GM19438 (cell line): Measurements from ENCODE around the gene RNFT2.

Source experiments
- ATAC-seq: cut with Tn5 transposase; IDR thresholded peaks from one replicate; pipeline ENCODE4 v1.9.1; 2021; ENCODE audit warnings: low read depth; ENCODE audit not compliant: unreplicated experiment

Gene RNFT2

DNA sequence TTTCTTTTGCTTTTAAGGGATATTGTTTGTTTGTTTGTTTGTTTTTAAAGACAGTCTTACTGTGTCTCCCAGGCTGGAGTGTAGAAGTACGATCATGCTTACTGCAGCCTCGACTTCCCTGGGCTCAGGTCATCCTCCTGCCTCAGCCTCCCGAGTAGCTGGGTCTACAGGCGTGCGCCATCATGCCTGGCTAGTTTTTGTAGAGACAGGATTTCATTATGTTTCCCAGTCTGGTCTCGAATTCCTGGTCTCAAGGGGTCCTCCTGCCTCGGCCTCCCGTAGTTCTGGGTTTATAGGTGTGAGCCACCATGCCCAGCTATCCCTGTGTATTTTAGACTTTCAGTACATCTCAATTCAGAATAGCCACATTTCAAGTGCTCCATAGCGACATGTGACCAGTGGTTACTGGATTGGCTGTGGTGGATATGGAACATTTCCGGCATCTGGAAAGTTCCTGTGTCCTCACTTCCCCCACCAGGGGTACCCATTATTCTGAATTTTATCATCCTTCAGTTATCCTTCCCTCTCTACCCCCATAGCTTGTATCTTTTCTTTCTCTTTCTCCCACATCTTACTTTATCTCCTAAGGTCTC is 82.0 kb downstream of the RNFT2 start:
- no peak for ATAC-seq

DNA sequence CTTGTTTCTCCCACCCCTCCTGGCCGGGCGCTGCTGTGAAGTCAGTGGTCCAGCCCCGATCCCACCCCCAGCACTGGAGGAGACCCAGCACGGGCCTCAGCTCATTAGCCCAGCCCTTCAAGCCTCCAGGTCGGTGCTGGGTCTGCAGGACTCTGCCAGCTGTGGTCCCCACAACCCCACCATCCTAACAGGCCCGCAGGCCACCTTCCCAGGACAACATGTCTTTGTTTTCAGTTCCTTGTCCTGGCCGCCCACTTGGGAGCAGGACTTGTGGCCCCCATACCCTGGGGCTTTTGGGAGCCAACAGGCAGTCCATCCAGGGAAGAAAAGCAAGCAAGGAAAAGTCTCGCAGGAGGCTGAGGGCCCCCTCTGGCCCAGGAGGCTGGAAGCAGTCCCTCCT is 83.2 kb downstream of the RNFT2 start:
- ATAC-seq: no peak

GRCh38 chr12:116827432-116827831 is 89.3 kb downstream of the RNFT2 start:
- ATAC-seq: no peak

DNA sequence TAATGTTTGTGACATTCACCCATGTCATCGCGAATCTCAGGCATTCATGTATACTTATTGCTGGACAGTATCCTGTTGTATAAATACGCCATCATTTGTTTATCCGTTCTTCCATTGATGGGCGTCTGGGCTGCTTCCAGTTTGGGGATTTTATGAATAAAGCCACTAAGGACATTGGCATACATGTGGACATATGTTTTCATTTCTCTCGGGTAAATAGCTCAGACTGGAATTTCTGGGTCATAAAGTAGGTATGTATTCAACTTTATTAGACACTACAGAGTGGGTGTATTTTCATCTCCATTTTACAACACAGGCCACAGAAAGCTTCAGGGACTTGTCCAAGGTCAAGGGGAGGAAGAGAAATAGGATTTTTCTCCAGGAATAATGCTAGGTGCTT is 94.2 kb downstream of the RNFT2 start:
- ATAC-seq: no peak

DNA sequence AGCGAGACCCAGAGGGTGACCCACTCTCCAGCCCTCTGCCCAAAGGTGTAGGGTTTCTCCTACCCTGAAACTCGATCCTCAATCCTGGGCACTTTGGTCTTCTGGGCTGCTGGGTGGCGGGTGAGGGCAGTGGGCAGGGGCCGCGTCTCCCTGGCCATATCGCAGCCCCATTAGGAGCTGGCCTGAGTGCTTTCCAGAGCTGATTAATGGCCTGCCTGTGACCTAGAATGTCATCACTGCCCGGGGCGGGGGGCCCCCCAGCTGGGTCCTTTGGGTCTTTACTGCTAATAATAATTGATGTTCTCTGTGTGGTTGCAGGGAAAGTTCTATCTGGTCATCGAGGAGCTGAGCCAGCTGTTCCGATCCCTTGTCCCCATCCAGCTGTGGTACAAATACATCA is 95.4 kb downstream of the RNFT2 start:
- no peak for ATAC-seq

DNA sequence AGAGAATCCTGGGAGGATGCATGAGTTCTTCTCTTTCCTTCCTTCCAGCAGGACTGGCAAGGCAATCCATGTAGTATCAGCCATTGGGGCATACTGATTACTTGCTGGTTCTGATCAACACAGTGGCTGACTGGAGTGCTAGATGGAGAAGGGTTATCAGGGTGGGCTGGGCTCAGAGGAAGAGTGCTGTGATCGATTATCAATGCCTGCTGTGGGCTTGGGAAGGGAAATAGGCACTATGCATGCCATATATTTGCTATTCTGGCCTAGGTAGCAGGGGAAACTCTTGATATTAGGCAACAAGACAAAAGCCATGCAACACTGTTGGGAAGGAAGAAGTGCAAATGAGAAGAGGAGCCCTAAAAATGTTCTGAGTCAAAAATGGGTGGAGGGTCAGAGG is 97.4 kb downstream of the RNFT2 start:
- no peak for ATAC-seq

DNA sequence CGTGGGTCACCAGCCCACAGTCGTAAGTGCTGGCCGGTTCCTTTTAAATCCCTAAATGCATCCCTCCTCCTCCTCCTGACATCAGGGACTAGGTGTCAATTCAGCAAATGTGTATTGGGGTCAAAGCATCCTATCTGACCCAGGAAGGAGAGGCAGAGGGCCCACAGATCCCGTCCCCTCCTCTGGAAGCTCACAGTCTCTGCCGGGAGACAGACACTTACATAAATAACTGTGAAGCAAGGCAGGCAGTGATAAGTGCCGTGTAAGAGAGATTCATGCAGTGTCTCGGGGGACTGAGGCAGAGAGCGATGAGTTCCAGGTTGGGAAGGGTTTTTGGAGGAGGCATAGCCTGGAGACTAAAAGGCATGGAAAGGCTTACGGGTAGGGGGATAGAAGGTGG is 99.0 kb downstream of the RNFT2 start:
- no peak for ATAC-seq

DNA sequence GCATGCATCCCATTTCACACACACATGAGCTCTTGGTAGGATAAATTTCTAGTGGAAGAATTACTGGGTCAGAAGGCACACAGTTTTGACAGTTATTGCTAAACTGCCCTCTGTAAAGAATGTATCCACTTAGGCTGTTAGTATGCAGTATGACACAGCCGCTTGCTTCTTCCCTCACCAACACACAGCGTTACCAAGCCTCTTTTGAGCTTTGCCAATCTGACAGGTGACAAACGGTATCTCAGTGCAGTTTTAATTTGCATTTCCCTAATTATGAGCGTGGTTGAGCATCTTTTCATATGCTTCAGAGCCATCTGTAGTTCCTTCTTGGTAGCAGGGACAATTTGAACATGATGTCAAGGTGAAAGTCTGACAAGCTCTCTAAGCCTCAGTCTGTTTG is 100.2 kb downstream of the RNFT2 start:
- no peak for ATAC-seq

- no peak for ATAC-seq
Observed at GRCh38 chr12:116839287-116839830, 101.2 kb downstream of the RNFT2 start.

GRCh38 chr12:116843085-116843484 is 105.0 kb downstream of the RNFT2 start:
- no peak for ATAC-seq

GRCh38 chr12:116849216-116849615 is 111.1 kb downstream of the RNFT2 start:
- ATAC-seq: no peak

- ATAC-seq: no peak
Observed at GRCh38 chr12:116852303-116852702, 114.2 kb downstream of the RNFT2 start.

- ATAC-seq: no peak
Observed at GRCh38 chr12:116853507-116853906, 115.4 kb downstream of the RNFT2 start.

- no peak for ATAC-seq
Observed at GRCh38 chr12:116855744-116856470, 117.8 kb downstream of the RNFT2 start.

GRCh38 chr12:116856729-116857128 is 118.6 kb downstream of the RNFT2 start:
- ATAC-seq: no peak

GRCh38 chr12:116859079-116859478 is 121.0 kb downstream of the RNFT2 start:
- ATAC-seq: no peak

DNA sequence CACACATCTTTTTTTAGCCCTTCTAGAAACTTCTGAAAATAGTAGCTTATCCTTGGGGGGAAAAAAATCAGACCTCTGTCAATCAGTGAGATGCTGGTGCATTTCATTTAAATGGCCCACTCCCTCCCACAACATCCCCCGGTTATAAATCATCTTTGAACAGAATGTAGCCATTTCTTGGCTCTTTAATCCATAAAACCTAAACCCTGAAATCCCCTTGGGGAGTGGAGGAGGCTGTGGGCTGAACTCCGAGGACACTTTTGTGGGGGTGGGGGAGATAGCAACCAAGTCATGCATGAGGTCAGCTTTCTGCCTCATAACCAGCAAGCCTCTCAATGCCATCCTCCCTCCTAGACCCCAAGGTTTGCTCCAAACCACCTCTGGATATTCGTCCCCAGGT is 122.1 kb downstream of the RNFT2 start:
- no peak for ATAC-seq

DNA sequence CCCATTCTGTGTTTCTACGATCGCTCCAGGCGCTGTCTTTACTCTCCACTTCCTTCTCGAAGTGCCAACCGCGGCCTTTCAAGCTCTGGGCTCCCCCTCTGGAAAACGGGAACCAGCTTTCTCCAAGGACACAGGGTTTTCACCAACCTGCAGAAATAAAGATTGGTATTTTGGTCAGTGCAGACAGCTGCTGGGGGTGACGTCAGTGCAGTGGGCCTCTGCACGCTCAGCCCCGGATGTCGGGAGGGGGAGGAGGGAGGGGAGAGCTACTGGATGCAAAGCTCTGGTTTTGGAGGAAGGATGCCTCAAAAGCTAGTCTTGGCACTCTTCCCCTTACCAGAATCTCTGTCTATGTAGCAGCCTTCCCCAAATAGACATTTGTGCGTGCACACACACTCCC is 123.2 kb downstream of the RNFT2 start:
- peak; percentile 86 for ATAC-seq

GRCh38 chr12:116862167-116862566 is 124.1 kb downstream of the RNFT2 start:
- no peak for ATAC-seq

DNA sequence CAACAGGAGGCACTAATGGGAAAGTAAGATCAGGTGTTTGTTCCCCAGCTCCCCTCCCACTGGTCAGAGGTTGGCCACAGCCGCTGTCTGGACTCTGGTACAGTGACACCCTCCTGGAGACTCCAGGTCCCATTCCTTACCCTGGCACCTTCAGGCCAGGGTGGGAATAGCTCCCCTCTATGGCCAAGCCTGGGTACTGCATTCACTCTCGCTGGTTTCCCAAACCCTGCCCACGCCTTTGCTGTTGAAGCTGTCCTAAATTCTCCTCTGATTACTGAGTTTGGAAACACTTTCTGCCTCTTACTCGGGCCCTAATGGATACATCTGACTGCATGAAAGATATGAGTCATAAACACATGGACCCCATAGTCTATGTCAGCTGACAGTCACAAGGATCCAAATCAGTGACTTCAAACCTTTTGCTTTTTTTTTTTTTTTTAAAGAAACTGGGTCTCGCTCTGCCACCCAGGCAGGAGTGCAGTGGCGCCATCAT is 125.2 kb downstream of the RNFT2 start:
- no peak for ATAC-seq

DNA sequence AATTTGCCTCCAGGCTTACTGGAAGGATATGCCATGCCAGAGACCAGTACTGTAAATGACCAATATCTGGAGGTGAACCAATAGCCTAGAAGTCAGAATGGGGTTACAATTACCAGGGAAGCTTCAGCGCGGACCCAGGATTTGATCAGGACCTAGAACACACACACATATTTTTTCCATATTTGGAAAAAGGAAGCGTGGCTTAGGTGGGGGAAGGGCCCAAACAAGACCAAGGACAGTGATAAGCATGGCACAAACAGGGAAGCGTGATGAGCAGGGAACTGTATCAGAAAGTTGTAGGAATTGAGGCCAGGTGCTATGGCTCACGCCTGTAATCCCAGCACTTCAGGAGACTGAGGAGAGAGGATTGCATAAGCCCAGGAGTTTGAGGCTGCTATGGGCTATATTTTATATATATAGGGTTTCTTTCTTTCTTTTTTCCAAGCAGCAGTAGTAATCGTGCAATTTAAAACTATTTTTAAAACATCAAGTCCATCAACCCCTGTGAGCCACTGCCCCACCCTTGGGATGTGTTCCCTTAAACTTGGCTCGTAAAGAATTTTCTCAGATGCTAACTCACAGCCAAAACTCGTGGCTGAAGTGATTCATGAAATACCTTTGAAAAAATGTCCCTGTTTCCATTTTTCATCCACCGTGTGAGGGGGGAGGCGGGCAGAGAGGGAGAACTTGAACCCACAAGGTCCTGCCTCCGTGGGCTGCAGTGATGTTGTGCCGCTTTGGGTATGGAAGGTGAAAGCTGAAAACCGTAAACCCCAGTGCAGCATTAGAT is 126.5 kb downstream of the RNFT2 start:
- ATAC-seq: no peak
